HepG2 (cell line): Measurements from ENCODE around the gene ARSB. TPM values are rescaled to one million over a fixed set of nuclear protein-coding genes. Genes with fewer than 3 reads are reported as not detected.

Experiments
- ATAD3A ChIP-seq: sonication (generic); formaldehyde crosslinking; IDR thresholded peaks from 2 replicates; pipeline ENCODE4 v1.4.0; 2020; ENCODE audit warnings: missing genetic modification reagents
- LCORL ChIP-seq, 2 experiments: fragments of 450-650 bp in 1 of 2; sonication (generic) in 1 of 2; formaldehyde crosslinking in 1 of 2; IDR thresholded peaks; 2 replicates each; pipeline versions ENCODE4 v1.5.0 to v1.6.1; 2017 to 2020; ENCODE audit warnings: antibody characterized with exemption in 1 of 2, missing genetic modification reagents in 1 of 2
- PAXIP1 ChIP-seq: sonication (generic); formaldehyde crosslinking; conservative IDR thresholded peaks from 2 replicates; pipeline ENCODE4 v1.4.0; 2020; ENCODE audit warnings: mild to moderate bottlenecking, missing genetic modification reagents, moderate library complexity
- RNF219 ChIP-seq: sonication (generic); formaldehyde crosslinking; IDR thresholded peaks from 2 replicates; pipeline ENCODE4 v1.5.0; 2020; ENCODE audit warnings: mild to moderate bottlenecking, missing genetic modification reagents
- SMARCC2 ChIP-seq: fragments of 450-650 bp; IDR thresholded peaks from 2 replicates; pipeline ENCODE4 v1.6.1; 2017; ENCODE audit warnings: antibody characterized with exemption, mild to moderate bottlenecking
- TBL1XR1 ChIP-seq: fragments of 150-350 bp; IDR thresholded peaks from 2 replicates; pipeline ENCODE4 v1.6.1; 2014; ENCODE audit warnings: borderline replicate concordance, low read length; ENCODE audit not compliant: partially characterized antibody
- TEF ChIP-seq: sonication (generic); formaldehyde crosslinking; IDR thresholded peaks from 2 replicates; pipeline ENCODE4 v1.5.0; 2020; ENCODE audit warnings: missing genetic modification reagents
- ZHX2 ChIP-seq, 2 experiments: sonication (generic) in 1 of 2; formaldehyde crosslinking in 1 of 2; IDR thresholded peaks; 2 replicates each; pipeline versions ENCODE4 v1.6.1 to v1.9.0; 2014 to 2022; ENCODE audit warnings: antibody characterized with exemption in 1 of 2, borderline replicate concordance in 1 of 2, inconsistent platforms in 1 of 2, low read depth in 1 of 2, missing genetic modification reagents in 1 of 2
- ZNF225 ChIP-seq: sonication (generic); formaldehyde crosslinking; IDR thresholded peaks from 2 replicates; pipeline ENCODE4 v1.4.0; 2020; ENCODE audit warnings: mild to moderate bottlenecking, missing genetic modification reagents
- ZNF432 ChIP-seq: sonication (generic); formaldehyde crosslinking; IDR thresholded peaks from 2 replicates; pipeline ENCODE4 v1.5.0; 2020; ENCODE audit warnings: missing genetic modification reagents, mild to moderate bottlenecking, borderline replicate concordance
- ZNF768 ChIP-seq: sonication (generic); formaldehyde crosslinking; IDR thresholded peaks from 2 replicates; pipeline ENCODE4 v1.4.0; 2020; ENCODE audit warnings: missing genetic modification reagents
- polyA plus RNA-seq, 8 experiments: library from polyadenylated mRNA; depleted of rRNA in 3 of 8; stranded (reverse) in 7 of 8; unstranded in 1 of 8; fragments of >200 nt; fragmentation: Illumina TruSeq in 4 of 8; extraction: Trizol in 4 of 8; gene quantifications; 2 replicates each; pipeline versions ENCODE4 v1.2.1 to v1.2.3, GENCODE V29; 2011 to 2016; ENCODE audit warnings: low read depth in 4 of 8, missing spikeins in 1 of 8, mixed read lengths in 1 of 8; ENCODE audit not compliant: insufficient read depth in 1 of 8
- total RNA-seq, 5 experiments: library from RNA; depleted of rRNA; stranded (reverse); fragments of >200 nt; fragmentation: Illumina TruSeq; extraction: Trizol; gene quantifications; 2 replicates each; pipeline ENCODE4 v1.2.3, GENCODE V29; 2016; ENCODE audit warnings: low read depth in 1 of 5
- TF ChIP-seq, protein P1 (sequence below): sonication (generic); formaldehyde crosslinking; IDR thresholded peaks from 2 replicates; pipeline ENCODE4 v1.4.0; 2020; ENCODE audit warnings: mild to moderate bottlenecking, missing genetic modification reagents, borderline replicate concordance

ARSB gene
- total and polyA plus RNA-seq, 2 of the 13 experiments (the other 11 are each of a cell fraction or from before 2014, with no cell fraction given), result 52.6 to 66.4 TPM

DNA sequence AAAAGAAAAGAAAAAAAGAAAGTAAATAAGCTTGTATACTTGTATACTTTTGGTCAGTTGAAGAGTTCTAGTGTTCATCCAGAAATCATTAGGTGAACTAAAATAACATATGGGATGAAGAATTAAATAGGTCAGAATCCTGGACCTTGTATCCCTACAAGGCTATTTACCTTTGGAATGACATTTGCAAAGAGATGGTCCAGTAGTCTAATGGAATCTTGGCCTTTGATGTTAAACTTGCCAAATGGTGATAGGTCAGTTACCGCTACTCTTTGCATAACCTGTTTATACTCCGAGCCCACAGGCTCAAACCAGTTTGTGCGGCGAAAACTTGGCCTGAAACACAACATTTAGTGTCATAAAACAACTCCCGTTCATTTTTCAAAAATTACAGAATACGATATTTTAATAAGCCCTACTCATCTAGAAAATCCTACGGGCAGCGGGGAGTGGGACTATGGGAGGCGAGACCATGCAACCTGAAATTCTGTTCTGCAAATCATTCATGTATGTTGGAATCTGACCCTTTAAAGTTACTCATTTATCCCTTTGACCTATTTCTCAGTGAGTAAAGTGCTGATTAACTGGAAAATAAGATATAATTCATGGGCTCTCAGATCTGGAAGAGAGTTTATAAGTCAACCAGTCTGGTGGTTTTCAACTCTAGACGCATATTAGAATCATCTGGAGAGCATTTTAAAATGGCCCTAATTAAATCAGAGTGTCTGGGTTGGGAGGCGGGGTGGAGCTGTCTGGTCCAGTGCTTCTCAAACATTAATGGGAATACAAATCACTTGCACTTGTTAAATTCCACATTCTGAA is 45.8 kb upstream of the ARSB start (continued):
- no peak for TF ChIP-seq ZNF768 (CRISPR knock-in tag)
- no peak for TF ChIP-seq ZNF432 (CRISPR knock-in tag)
- TF ChIP-seq, protein P1, sequence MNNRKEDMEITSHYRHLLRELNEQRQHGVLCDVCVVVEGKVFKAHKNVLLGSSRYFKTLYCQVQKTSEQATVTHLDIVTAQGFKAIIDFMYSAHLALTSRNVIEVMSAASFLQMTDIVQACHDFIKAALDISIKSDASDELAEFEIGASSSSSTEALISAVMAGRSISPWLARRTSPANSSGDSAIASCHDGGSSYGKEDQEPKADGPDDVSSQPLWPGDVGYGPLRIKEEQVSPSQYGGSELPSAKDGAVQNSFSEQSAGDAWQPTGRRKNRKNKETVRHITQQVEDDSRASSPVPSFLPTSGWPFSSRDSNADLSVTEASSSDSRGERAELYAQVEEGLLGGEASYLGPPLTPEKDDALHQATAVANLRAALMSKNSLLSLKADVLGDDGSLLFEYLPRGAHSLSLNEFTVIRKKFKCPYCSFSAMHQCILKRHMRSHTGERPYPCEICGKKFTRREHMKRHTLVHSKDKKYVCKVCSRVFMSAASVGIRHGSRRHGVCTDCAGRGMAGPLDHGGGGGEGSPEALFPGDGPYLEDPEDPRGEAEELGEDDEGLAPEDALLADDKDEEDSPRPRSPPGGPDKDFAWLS (CRISPR knock-in tag), result no peak
- peak; percentile 58; the same call in 1 of the 2 replicates for TF ChIP-seq TEF (CRISPR knock-in tag)
- peak; percentile 72 for TF ChIP-seq TBL1XR1
- TF ChIP-seq ZHX2 (IDR thresholded peaks at IDR 0.05; ENCODE audit: low read depth), result no peak
- no peak for TF ChIP-seq ZHX2 (CRISPR knock-in tag; IDR thresholded peaks at IDR 0.05; ENCODE audit: borderline replicate concordance)
- TF ChIP-seq RNF219, result no peak
- no peak for TF ChIP-seq ATAD3A
- no peak for TF ChIP-seq ZNF225 (CRISPR knock-in tag)
- TF ChIP-seq PAXIP1 (CRISPR knock-in tag), result peak; percentile 93
- TF ChIP-seq LCORL (IDR thresholded peaks at IDR 0.05), result peak; percentile 71
- TF ChIP-seq LCORL (CRISPR knock-in tag; IDR thresholded peaks at IDR 0.05), result 0 out of 2 replicates have a peak, but pooled peaks have one; percentile 12
- TF ChIP-seq SMARCC2, result 0 out of 2 replicates have a peak, but pooled peaks have one; percentile 48
